Keratinocyte (primary cell): ENCODE measurements around the gene PRKAR2B.

Experiments used
- EZH2 ChIP-seq: IDR thresholded peaks from one replicate; pipeline ENCODE4 v1.6.1; 2012; ENCODE audit warnings: inconsistent platforms, mild to moderate bottlenecking, low read length, moderate library complexity
- TF ChIP-seq, protein P1 (sequence below), 3 experiments: IDR thresholded peaks in 1 of 3; conservative IDR thresholded peaks in 1 of 3; optimal IDR thresholded peaks in 1 of 3; 2 replicates in 2 of 3; 3 replicates in 1 of 3; pipeline versions ENCODE3 to v1.5.1; 2011; ENCODE audit warnings: low read length in 3 of 3, mild to moderate bottlenecking in 3 of 3, moderate library complexity in 2 of 3, control low read depth in 1 of 3, inconsistent platforms in 1 of 3; ENCODE audit not compliant: insufficient read depth in 2 of 3; ENCODE audit errors: extremely low read depth in 1 of 3

DNA sequence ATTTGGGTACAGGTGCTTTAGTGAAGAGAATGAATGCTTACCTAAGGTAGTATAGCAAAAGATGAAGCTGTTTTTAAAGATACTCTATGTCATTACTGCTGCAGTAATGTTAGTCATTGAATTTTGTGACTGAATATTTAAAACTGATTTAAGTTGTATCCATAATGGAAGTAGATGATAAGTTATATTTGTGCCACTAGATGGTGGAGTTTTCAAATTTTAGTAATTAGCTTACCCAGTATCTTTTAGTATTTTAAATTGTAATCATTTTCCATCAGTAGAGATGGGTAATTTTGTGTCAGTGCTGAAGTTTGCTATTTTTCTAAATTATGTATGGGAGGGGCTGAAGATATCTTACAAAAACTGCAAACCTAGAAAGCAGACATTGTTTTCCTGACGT is 149.5 kb downstream of the PRKAR2B start:
- no peak for TF ChIP-seq EZH2
- TF ChIP-seq, protein P1, sequence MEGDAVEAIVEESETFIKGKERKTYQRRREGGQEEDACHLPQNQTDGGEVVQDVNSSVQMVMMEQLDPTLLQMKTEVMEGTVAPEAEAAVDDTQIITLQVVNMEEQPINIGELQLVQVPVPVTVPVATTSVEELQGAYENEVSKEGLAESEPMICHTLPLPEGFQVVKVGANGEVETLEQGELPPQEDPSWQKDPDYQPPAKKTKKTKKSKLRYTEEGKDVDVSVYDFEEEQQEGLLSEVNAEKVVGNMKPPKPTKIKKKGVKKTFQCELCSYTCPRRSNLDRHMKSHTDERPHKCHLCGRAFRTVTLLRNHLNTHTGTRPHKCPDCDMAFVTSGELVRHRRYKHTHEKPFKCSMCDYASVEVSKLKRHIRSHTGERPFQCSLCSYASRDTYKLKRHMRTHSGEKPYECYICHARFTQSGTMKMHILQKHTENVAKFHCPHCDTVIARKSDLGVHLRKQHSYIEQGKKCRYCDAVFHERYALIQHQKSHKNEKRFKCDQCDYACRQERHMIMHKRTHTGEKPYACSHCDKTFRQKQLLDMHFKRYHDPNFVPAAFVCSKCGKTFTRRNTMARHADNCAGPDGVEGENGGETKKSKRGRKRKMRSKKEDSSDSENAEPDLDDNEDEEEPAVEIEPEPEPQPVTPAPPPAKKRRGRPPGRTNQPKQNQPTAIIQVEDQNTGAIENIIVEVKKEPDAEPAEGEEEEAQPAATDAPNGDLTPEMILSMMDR (optimal IDR thresholded peaks at IDR 0.05 in 1 of 3, IDR thresholded peaks at IDR 0.05 in 1 of 3, conservative IDR thresholded peaks at IDR 0.05 in 1 of 3; ENCODE audit: extremely low read depth in 1 of 3, insufficient read depth in 2 of 3, low read length in 3 of 3), result no peak
